ENCODE results near the gene TOM1.

The TOM1 gene

GRCh38 chr22:35359380-35360065 lies 59.8 kb downstream of the TOM1 start:
- no peak for TF ChIP-seq TAF1 (IDR thresholded peaks at IDR 0.05; ENCODE audit: low read depth)
- no peak for TF ChIP-seq RAD21 (IDR thresholded peaks at IDR 0.05; ENCODE audit: low read depth)
- TF ChIP-seq EGR1 (IDR thresholded peaks at IDR 0.05): no peak
- no peak for TF ChIP-seq TCF12 (IDR thresholded peaks at IDR 0.05; ENCODE audit: low read depth)
- no peak for TF ChIP-seq ZBTB7A (IDR thresholded peaks at IDR 0.05; ENCODE audit: low read depth)
- no peak for TF ChIP-seq CREB1 (IDR thresholded peaks at IDR 0.05; ENCODE audit: low read depth)
- TF ChIP-seq EP300 (IDR thresholded peaks at IDR 0.05; ENCODE audit: borderline replicate concordance): no peak
- TF ChIP-seq NFIC (IDR thresholded peaks at IDR 0.05): no peak
- TF ChIP-seq CEBPB (IDR thresholded peaks at IDR 0.05): no peak
- TF ChIP-seq FOXM1 (IDR thresholded peaks at IDR 0.05; ENCODE audit: borderline replicate concordance, low read depth): no peak
- TF ChIP-seq YY1 (IDR thresholded peaks at IDR 0.05; ENCODE audit: low read depth): no peak

GRCh38 chr22:35361001-35361558 lies 61.4 kb downstream of the TOM1 start:
- TF ChIP-seq TCF12 (IDR thresholded peaks at IDR 0.05; ENCODE audit: low read depth): no peak
- TF ChIP-seq, protein P1, sequence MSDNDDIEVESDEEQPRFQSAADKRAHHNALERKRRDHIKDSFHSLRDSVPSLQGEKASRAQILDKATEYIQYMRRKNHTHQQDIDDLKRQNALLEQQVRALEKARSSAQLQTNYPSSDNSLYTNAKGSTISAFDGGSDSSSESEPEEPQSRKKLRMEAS (IDR thresholded peaks at IDR 0.05): no peak
- TF ChIP-seq, protein P2, sequence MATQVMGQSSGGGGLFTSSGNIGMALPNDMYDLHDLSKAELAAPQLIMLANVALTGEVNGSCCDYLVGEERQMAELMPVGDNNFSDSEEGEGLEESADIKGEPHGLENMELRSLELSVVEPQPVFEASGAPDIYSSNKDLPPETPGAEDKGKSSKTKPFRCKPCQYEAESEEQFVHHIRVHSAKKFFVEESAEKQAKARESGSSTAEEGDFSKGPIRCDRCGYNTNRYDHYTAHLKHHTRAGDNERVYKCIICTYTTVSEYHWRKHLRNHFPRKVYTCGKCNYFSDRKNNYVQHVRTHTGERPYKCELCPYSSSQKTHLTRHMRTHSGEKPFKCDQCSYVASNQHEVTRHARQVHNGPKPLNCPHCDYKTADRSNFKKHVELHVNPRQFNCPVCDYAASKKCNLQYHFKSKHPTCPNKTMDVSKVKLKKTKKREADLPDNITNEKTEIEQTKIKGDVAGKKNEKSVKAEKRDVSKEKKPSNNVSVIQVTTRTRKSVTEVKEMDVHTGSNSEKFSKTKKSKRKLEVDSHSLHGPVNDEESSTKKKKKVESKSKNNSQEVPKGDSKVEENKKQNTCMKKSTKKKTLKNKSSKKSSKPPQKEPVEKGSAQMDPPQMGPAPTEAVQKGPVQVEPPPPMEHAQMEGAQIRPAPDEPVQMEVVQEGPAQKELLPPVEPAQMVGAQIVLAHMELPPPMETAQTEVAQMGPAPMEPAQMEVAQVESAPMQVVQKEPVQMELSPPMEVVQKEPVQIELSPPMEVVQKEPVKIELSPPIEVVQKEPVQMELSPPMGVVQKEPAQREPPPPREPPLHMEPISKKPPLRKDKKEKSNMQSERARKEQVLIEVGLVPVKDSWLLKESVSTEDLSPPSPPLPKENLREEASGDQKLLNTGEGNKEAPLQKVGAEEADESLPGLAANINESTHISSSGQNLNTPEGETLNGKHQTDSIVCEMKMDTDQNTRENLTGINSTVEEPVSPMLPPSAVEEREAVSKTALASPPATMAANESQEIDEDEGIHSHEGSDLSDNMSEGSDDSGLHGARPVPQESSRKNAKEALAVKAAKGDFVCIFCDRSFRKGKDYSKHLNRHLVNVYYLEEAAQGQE (IDR thresholded peaks at IDR 0.05; ENCODE audit: low read depth): no peak
- TF ChIP-seq, protein P3, sequence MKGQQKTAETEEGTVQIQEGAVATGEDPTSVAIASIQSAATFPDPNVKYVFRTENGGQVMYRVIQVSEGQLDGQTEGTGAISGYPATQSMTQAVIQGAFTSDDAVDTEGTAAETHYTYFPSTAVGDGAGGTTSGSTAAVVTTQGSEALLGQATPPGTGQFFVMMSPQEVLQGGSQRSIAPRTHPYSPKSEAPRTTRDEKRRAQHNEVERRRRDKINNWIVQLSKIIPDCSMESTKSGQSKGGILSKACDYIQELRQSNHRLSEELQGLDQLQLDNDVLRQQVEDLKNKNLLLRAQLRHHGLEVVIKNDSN (IDR thresholded peaks at IDR 0.05): no peak

- TF ChIP-seq YY1 (IDR thresholded peaks at IDR 0.05; ENCODE audit: low read depth): no peak
- no peak for TF ChIP-seq CEBPB (IDR thresholded peaks at IDR 0.05)
- no peak for TF ChIP-seq EP300 (IDR thresholded peaks at IDR 0.05; ENCODE audit: borderline replicate concordance)
- TF ChIP-seq ZBTB7A (IDR thresholded peaks at IDR 0.05; ENCODE audit: low read depth): no peak
- TF ChIP-seq EGR1 (IDR thresholded peaks at IDR 0.05): no peak
- TF ChIP-seq CREB1 (IDR thresholded peaks at IDR 0.05; ENCODE audit: low read depth): no peak
- TF ChIP-seq, protein P1 (IDR thresholded peaks at IDR 0.05): no peak
- TF ChIP-seq, protein P3 (IDR thresholded peaks at IDR 0.05): no peak
- no peak for TF ChIP-seq RAD21 (IDR thresholded peaks at IDR 0.05; ENCODE audit: low read depth)
- TF ChIP-seq, protein P2 (IDR thresholded peaks at IDR 0.05; ENCODE audit: low read depth): no peak
- TF ChIP-seq FOXM1 (IDR thresholded peaks at IDR 0.05; ENCODE audit: borderline replicate concordance, low read depth): no peak
Measured at GRCh38 chr22:35363566-35364086, 63.9 kb downstream of the TOM1 start.

GRCh38 chr22:35367331-35367886 lies 67.7 kb downstream of the TOM1 start:
- no peak for TF ChIP-seq EGR1 (IDR thresholded peaks at IDR 0.05)
- TF ChIP-seq, protein P1 (IDR thresholded peaks at IDR 0.05): no peak
- TF ChIP-seq ZBTB7A (IDR thresholded peaks at IDR 0.05; ENCODE audit: low read depth): no peak
- no peak for TF ChIP-seq TCF12 (IDR thresholded peaks at IDR 0.05; ENCODE audit: low read depth)
- TF ChIP-seq, protein P3 (IDR thresholded peaks at IDR 0.05): no peak
- no peak for TF ChIP-seq RAD21 (IDR thresholded peaks at IDR 0.05; ENCODE audit: low read depth)
- no peak for TF ChIP-seq CREB1 (IDR thresholded peaks at IDR 0.05; ENCODE audit: low read depth)
- no peak for TF ChIP-seq FOXM1 (IDR thresholded peaks at IDR 0.05; ENCODE audit: borderline replicate concordance, low read depth)
- no peak for TF ChIP-seq NFIC (IDR thresholded peaks at IDR 0.05)
- TF ChIP-seq, protein P2 (IDR thresholded peaks at IDR 0.05; ENCODE audit: low read depth): no peak
- no peak for TF ChIP-seq TAF1 (IDR thresholded peaks at IDR 0.05; ENCODE audit: low read depth)
- no peak for TF ChIP-seq CEBPB (IDR thresholded peaks at IDR 0.05)
- TF ChIP-seq TEAD4 (IDR thresholded peaks at IDR 0.05): no peak
- no peak for TF ChIP-seq EP300 (IDR thresholded peaks at IDR 0.05; ENCODE audit: borderline replicate concordance)
- no peak for TF ChIP-seq YY1 (IDR thresholded peaks at IDR 0.05; ENCODE audit: low read depth)
